Right lobe of liver (tissue), 4 donors: Measurements from ENCODE around the gene ALKBH1.

Experiments used
- POLR2A ChIP-seq: fragments of 450-650 bp; IDR thresholded peaks from one replicate; pipeline ENCODE4 v1.6.1; 2017; ENCODE audit warnings: antibody characterized with exemption, mild to moderate bottlenecking
- TF ChIP-seq, protein P1 (sequence below), 4 donors: fragments of 200-600 bp in 3 of 4; fragments of 450-650 bp in 1 of 4; IDR thresholded peaks; one replicate each; pipeline versions ENCODE4 v1.5.1 to v1.8.0; 2016 to 2022; ENCODE audit warnings: antibody characterized with exemption in 4 of 4, mild to moderate bottlenecking in 2 of 4
- donor health status: DM: no; HTN: no; CAD: no.
- donor health status: DM: no; HTN: no; CAD: no.
- donor health status: DM: no; HTN: yes; CAD: no.

DNA sequence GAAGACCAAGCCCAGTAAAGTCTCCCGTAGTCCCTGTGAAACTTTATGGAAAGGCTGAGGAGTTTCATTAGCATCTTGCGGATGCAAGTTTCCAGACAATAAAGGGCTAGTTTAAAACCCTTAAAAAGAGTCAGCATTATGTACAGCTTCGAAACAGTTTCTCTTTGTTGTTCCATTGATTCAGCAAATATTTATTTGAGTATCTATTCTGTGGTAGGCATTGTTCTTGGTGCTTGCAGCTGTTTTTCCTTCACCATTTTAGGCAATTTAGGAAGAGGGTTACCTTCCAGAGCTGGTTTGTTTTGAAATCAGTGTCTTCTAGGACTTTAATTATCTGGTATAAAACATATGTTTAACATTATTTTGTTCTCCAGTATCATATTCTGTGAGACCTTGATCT, 1.6 kb upstream of the ALKBH1 start:
- TF ChIP-seq, protein P1, sequence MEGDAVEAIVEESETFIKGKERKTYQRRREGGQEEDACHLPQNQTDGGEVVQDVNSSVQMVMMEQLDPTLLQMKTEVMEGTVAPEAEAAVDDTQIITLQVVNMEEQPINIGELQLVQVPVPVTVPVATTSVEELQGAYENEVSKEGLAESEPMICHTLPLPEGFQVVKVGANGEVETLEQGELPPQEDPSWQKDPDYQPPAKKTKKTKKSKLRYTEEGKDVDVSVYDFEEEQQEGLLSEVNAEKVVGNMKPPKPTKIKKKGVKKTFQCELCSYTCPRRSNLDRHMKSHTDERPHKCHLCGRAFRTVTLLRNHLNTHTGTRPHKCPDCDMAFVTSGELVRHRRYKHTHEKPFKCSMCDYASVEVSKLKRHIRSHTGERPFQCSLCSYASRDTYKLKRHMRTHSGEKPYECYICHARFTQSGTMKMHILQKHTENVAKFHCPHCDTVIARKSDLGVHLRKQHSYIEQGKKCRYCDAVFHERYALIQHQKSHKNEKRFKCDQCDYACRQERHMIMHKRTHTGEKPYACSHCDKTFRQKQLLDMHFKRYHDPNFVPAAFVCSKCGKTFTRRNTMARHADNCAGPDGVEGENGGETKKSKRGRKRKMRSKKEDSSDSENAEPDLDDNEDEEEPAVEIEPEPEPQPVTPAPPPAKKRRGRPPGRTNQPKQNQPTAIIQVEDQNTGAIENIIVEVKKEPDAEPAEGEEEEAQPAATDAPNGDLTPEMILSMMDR (IDR thresholded peaks at IDR 0.05), result no peak
- no peak for TF ChIP-seq POLR2A
